Vagina (tissue), 2 donors: ENCODE results near the gene SF3B2.

Experiments
- POLR2A ChIP-seq, 2 donors: fragments of 450-650 bp; IDR thresholded peaks; one replicate each; pipeline ENCODE4 v1.6.1; 2017; ENCODE audit warnings: antibody characterized with exemption in 2 of 2, mild to moderate bottlenecking in 2 of 2, moderate library complexity in 2 of 2
- POLR2AphosphoS5 ChIP-seq, 2 donors: sonication (generic); formaldehyde crosslinking; IDR thresholded peaks; one replicate each; pipeline ENCODE4 v1.9.0; 2017; ENCODE audit warnings: antibody characterized with exemption in 2 of 2, mild to moderate bottlenecking in 2 of 2, low read depth in 1 of 2; ENCODE audit not compliant: insufficient read depth in 1 of 2
- TF ChIP-seq, protein P1 (sequence below), 3 experiments: fragments of 450-650 bp in 2 of 3; fragments of 200-600 bp in 1 of 3; sonication (generic) in 1 of 3; IDR thresholded peaks; one replicate each; pipeline ENCODE4 v1.5.1; 2017 to 2019; ENCODE audit warnings: antibody characterized with exemption in 3 of 3, mild to moderate bottlenecking in 2 of 3, moderate library complexity in 2 of 3

- TF ChIP-seq POLR2A (IDR thresholded peaks at IDR 0.05), result no peak
- TF ChIP-seq, protein P1, sequence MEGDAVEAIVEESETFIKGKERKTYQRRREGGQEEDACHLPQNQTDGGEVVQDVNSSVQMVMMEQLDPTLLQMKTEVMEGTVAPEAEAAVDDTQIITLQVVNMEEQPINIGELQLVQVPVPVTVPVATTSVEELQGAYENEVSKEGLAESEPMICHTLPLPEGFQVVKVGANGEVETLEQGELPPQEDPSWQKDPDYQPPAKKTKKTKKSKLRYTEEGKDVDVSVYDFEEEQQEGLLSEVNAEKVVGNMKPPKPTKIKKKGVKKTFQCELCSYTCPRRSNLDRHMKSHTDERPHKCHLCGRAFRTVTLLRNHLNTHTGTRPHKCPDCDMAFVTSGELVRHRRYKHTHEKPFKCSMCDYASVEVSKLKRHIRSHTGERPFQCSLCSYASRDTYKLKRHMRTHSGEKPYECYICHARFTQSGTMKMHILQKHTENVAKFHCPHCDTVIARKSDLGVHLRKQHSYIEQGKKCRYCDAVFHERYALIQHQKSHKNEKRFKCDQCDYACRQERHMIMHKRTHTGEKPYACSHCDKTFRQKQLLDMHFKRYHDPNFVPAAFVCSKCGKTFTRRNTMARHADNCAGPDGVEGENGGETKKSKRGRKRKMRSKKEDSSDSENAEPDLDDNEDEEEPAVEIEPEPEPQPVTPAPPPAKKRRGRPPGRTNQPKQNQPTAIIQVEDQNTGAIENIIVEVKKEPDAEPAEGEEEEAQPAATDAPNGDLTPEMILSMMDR (IDR thresholded peaks at IDR 0.05), result no peak
- no peak for TF ChIP-seq POLR2AphosphoS5 (IDR thresholded peaks at IDR 0.05; ENCODE audit: insufficient read depth in 1 of 2, low read depth in 1 of 2)
Observed at GRCh38 chr11:66077927-66078326, 25.8 kb downstream of the SF3B2 start.
